ENCODE measurements around the gene MRNIP. TPM values are rescaled to one million over a fixed set of nuclear protein-coding genes. Genes with fewer than 3 reads are reported as not detected.

MRNIP gene
- polyA plus RNA-seq, 1 experiment, result 16.0 TPM

- H3K9me3 ChIP-seq (ENCODE audit: control insufficient read depth, insufficient read depth, low read length), result no peaks in the 10 kb centered on the region; the same call in 1 of the 2 replicates
- POLR2A ChIA-PET, result no interaction called here
- H3K27ac ChIP-seq (ENCODE audit: low read depth, low read length), result no peak overlapping the region
- CTCF ChIA-PET, result interaction anchor here (1.9 kb wide), 1 partner anchor 25 kb away, joined by 6 read pairs; no protein-coding TSS in a partner anchor
- no peak overlapping the region for H3K4me3 ChIP-seq (ENCODE audit: low read depth, low read length)
- no peaks in the 10 kb centered on the region for H3K27me3 ChIP-seq (ENCODE audit: control insufficient read depth, insufficient read depth, low read length)
- no peak for TF ChIP-seq CTCF (IDR thresholded peaks at IDR 0.05; ENCODE audit: low read depth, low read length)
- no peak for DNase-seq (ENCODE audit: low read depth, low spot score)
Measured at GRCh38 chr5:179788193-179788854, 70.3 kb downstream of the MRNIP start.

Small RNAs within 50 kb of the gene (small RNA-seq; reads per million reads assigned to genes)
- gene MIR1229 (ENCODE audit: insufficient read length, low read depth), result not detected
- not detected for gene RF00019 (ENCODE audit: insufficient read length, low read depth)

Other genes with a start within 250 kb of the MRNIP start
- 341 and 383 TPM in 2 replicates for gene HNRNPH1, start 235.1 kb downstream of the MRNIP start, polyA plus RNA-seq (2011; rRNA removed)
- not detected in 2 replicates for gene CBY3, start 177.8 kb downstream of the MRNIP start, polyA plus RNA-seq (2011; rRNA removed)
- 817 and 925 TPM in 2 replicates for gene CANX, start 159.8 kb downstream of the MRNIP start, polyA plus RNA-seq (2011; rRNA removed)
- gene MAML1, start 126.0 kb downstream of the MRNIP start, polyA plus RNA-seq (2011; rRNA removed), result 4.9 and 8.8 TPM in 2 replicates
- 0.40 and 0.56 TPM in 2 replicates for gene LTC4S, start 64.8 kb downstream of the MRNIP start, polyA plus RNA-seq (2011; rRNA removed)
- gene MGAT4B, start 52.0 kb downstream of the MRNIP start, polyA plus RNA-seq (2011; rRNA removed), result 102 and 149 TPM in 2 replicates
- 366 and 589 TPM in 2 replicates for gene SQSTM1, start 37.9 kb downstream of the MRNIP start, polyA plus RNA-seq (2011; rRNA removed)
- 41.1 and 47.9 TPM in 2 replicates for gene TBC1D9B, start 49.1 kb upstream of the MRNIP start, polyA plus RNA-seq (2011; rRNA removed)
- gene RNF130, start 212.9 kb upstream of the MRNIP start, polyA plus RNA-seq (2011; rRNA removed), result 37.0 and 38.9 TPM in 2 replicates

Data from AG04450 (cell line).